Measurements from ENCODE around the gene MYOD1. TPM values are rescaled to one million over a fixed set of nuclear protein-coding genes. Genes with fewer than 3 reads are reported as not detected.

The MYOD1 gene
- total and polyA plus RNA-seq, 2 of the 4 experiments (the other 2 are of a cell fraction): not detected

DNA sequence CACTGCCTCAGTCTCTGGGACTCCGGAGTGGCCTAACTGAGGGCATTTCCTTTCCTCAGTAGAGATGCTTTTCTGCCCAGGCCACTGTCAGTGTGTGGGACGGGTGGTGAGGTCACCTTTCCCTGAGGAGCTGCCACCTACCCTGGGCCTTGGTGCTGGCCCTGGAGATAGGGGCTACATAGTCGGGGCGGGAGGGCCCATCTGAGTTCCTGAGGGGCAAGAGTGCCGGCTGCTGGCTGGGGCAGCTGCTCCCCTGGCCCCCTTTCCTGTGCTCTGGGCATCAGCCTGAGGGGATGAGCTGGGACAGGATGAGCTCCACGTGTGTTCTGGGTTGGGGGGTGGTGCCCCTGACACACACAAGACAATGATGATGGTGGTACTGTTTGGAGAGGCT, 20.6 kb downstream of the MYOD1 start:
- dilution Hi-C loops (cut with HindIII; ENCODE audit: low sequenced_read_pairs, unreplicated experiment): loop anchor here (25.0 kb wide), 1 partner anchor 247 kb away; no protein-coding TSS in a partner anchor
- no peaks in the 10 kb centered on the region for H3K4me1 ChIP-seq (ENCODE audit: control insufficient read depth, insufficient read depth, low read length)
- peaks cover 51% of the 10 kb centered on the region for H3K27me3 ChIP-seq (ENCODE audit: control insufficient read depth, insufficient read depth, low read length)
- H2AK5ac ChIP-seq (ENCODE audit: low read depth, low read length): no peak overlapping the region
- H2BK15ac ChIP-seq (ENCODE audit: low read depth, low read length): no peak overlapping the region
- H3K79me1 ChIP-seq (ENCODE audit: low read depth in 1 of 2, low read length in 2 of 2): no peaks in the 10 kb centered on the region
- no peaks in the 10 kb centered on the region for H3K36me3 ChIP-seq (ENCODE audit: control insufficient read depth, insufficient read depth, low read length)
- WGBS, 2 experiments (ENCODE audit: extremely low coverage in 2 of 2, insufficient read length in 1 of 2): 80% methylated on average over 2 of the region's 6 CpGs; no CpG with 5 or more reads in 1 of the 2 experiments
- intact Hi-C loops (cut with micrococcal nuclease): loop anchor here (10.0 kb wide), 2 partner anchors 365 to 585 kb away; partner anchors contain the start of genes GTF2H1, HPS5 and SAAL1
- H3K56ac ChIP-seq (ENCODE audit: extremely low read depth, insufficient read depth, low read length): no peak overlapping the region
- H2AFZ ChIP-seq (replicated peaks; ENCODE audit: low read length, poor library complexity): no peak overlapping the region
- no peak overlapping the region for H3K9ac ChIP-seq (ENCODE audit: low read depth, low read length)
- no peak overlapping the region for H2BK20ac ChIP-seq (ENCODE audit: low read depth, low read length)
- no peak overlapping the region for H3K14ac ChIP-seq (replicated peaks; ENCODE audit: low read depth, low read length)
- H4K91ac ChIP-seq (ENCODE audit: insufficient read depth, low read depth, low read length): no peak overlapping the region
- H3K4me3 ChIP-seq (ENCODE audit: insufficient read depth, low read depth, low read length): no peak overlapping the region
- H3K4me2 ChIP-seq (ENCODE audit: low read depth, low read length): no peak overlapping the region
- in situ Hi-C loops (cut with MboI; ENCODE audit: low sequenced_read_pairs): no loop called here
- no peak for ATAC-seq (ENCODE audit: low read depth)
- no peak overlapping the region for H2BK120ac ChIP-seq (ENCODE audit: low read depth, low read length)
- no peak overlapping the region for H3K18ac ChIP-seq (ENCODE audit: low read depth, low read length)
- DNase-seq: no peak
- H3K23ac ChIP-seq (ENCODE audit: low read depth, low read length): no peak overlapping the region
- no peak overlapping the region for H3K27ac ChIP-seq (ENCODE audit: insufficient read depth, low read length)
- no peak overlapping the region for H4K5ac ChIP-seq (ENCODE audit: low read depth, low read length)
- peaks cover 2% of the 10 kb centered on the region; the same call in 1 of the 2 replicates for H3K9me3 ChIP-seq (ENCODE audit: control insufficient read depth, insufficient read depth, low read length)
- no peaks in the 10 kb centered on the region for H3K9me1 ChIP-seq (ENCODE audit: insufficient read depth, low read length)
- H4K8ac ChIP-seq (ENCODE audit: low read depth in 2 of 2, low read length in 2 of 2): no peak overlapping the region
- H4K20me1 ChIP-seq (ENCODE audit: insufficient read depth, low read length): no peaks in the 10 kb centered on the region; the same call in 1 of the 2 replicates
- ChIA-PET CTCF (interaction anchor here (1.5 kb wide), 1 partner anchor 9 kb away, joined by 7 read pairs; no protein-coding TSS in a partner anchor), POLR2A (ENCODE audit: unreplicated experiment) (no interaction called here)
- H3K4ac ChIP-seq (ENCODE audit: low read depth, low read length): no peak overlapping the region
- no peak overlapping the region for H2AK9ac ChIP-seq (replicated peaks; ENCODE audit: low read depth, low read length, poor library complexity)
- no peak overlapping the region for H2BK5ac ChIP-seq (ENCODE audit: low read depth, low read length, poor library complexity, severe bottlenecking)
- no peak for TF ChIP-seq USF2 (IDR thresholded peaks at IDR 0.05; ENCODE audit: low read depth, low read length)
- TF ChIP-seq SMC3 (IDR thresholded peaks at IDR 0.05; ENCODE audit: low read depth, low read length): no peak
- no peak for TF ChIP-seq MXI1 (IDR thresholded peaks at IDR 0.05; ENCODE audit: borderline replicate concordance, low read depth, low read length)
- TF ChIP-seq, protein P1, sequence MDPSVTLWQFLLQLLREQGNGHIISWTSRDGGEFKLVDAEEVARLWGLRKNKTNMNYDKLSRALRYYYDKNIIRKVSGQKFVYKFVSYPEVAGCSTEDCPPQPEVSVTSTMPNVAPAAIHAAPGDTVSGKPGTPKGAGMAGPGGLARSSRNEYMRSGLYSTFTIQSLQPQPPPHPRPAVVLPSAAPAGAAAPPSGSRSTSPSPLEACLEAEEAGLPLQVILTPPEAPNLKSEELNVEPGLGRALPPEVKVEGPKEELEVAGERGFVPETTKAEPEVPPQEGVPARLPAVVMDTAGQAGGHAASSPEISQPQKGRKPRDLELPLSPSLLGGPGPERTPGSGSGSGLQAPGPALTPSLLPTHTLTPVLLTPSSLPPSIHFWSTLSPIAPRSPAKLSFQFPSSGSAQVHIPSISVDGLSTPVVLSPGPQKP (IDR thresholded peaks at IDR 0.05; ENCODE audit: borderline replicate concordance, low read depth, low read length): no peak
- no peak for TF ChIP-seq CEBPB (IDR thresholded peaks at IDR 0.05; ENCODE audit: low read depth, low read length)
- no peak for TF ChIP-seq FOS (IDR thresholded peaks at IDR 0.05; ENCODE audit: low read depth, low read length)
- no peak for TF ChIP-seq CHD1 (IDR thresholded peaks at IDR 0.05; ENCODE audit: low read depth, low read length)
- TF ChIP-seq POLR2A (IDR thresholded peaks at IDR 0.05; ENCODE audit: low read depth, low read length): no peak
- no peak for TF ChIP-seq MAZ (IDR thresholded peaks at IDR 0.05; ENCODE audit: borderline replicate concordance, low read depth, low read length)
- no peak for TF ChIP-seq NFE2L2 (IDR thresholded peaks at IDR 0.05; ENCODE audit: low read depth, low read length)
- TF ChIP-seq CTCF (conservative IDR thresholded peaks at IDR 0.05; ENCODE audit: low read depth, low read length): no peak
- TF ChIP-seq RCOR1 (IDR thresholded peaks at IDR 0.05; ENCODE audit: insufficient replicate concordance, low read length): no peak
- TF ChIP-seq MAFK (IDR thresholded peaks at IDR 0.05; ENCODE audit: low read depth, low read length): no peak
- TF ChIP-seq RAD21 (IDR thresholded peaks at IDR 0.05; ENCODE audit: low read length): no peak
- no peak for TF ChIP-seq RFX5 (IDR thresholded peaks at IDR 0.05; ENCODE audit: low read depth, low read length)
- no TSS peak for BruUV-seq (replicated peaks)
